Calu3 (cell line): Measurements from ENCODE around the gene HSPA12B. TPM values are rescaled to one million over a fixed set of nuclear protein-coding genes. Genes with fewer than 3 reads are reported as not detected.
A peak's percentile ranks its signal among the peaks of the same experiment; 100 is the strongest.

Experiments used
- BruUV-seq: library from RNA; stranded (reverse); fragments of 400-500 nt; replicated peaks from 2 replicates; lab custom pipeline; 2021; lab: Mats Ljungman, UMichigan
- CTCF ChIA-PET: fragments of 300-600 bp; sonication (Branson Sonifier 250); formaldehyde crosslinking; loops from one replicate; lab custom pipeline; 2022; ENCODE audit warnings: antibody characterized with exemption; lab: Charles Lee
- DNase-seq: peaks from one replicate; pipeline ENCODE4 v3.0.0; 2022
- H3K27ac Mint-ChIP-seq: one replicate; pipeline ENCODE4 v1.8.0; 2022; ENCODE audit warnings: mixed read lengths; ENCODE audit not compliant: unreplicated experiment
- H3K27me3 Mint-ChIP-seq: one replicate; pipeline ENCODE4 v1.8.0; 2022; ENCODE audit warnings: mixed read lengths; ENCODE audit not compliant: unreplicated experiment
- H3K36me3 Mint-ChIP-seq: one replicate; pipeline ENCODE4 v1.8.0; 2022; ENCODE audit warnings: mild to moderate bottlenecking, moderate library complexity, mixed read lengths; ENCODE audit not compliant: insufficient read depth, unreplicated experiment
- H3K4me1 Mint-ChIP-seq: one replicate; pipeline ENCODE4 v1.8.0; 2022; ENCODE audit warnings: mild to moderate bottlenecking, low read depth, mixed read lengths; ENCODE audit not compliant: unreplicated experiment
- H3K4me3 Mint-ChIP-seq: one replicate; pipeline ENCODE4 v1.8.0; 2022; ENCODE audit warnings: mild to moderate bottlenecking, low read depth, moderate library complexity, mixed read lengths; ENCODE audit not compliant: unreplicated experiment
- H3K9me3 Mint-ChIP-seq: one replicate; pipeline ENCODE4 v1.8.0; 2022; ENCODE audit warnings: low read depth, mixed read lengths; ENCODE audit not compliant: unreplicated experiment
- intact Hi-C: fragments of 100-400 bp; cut with micrococcal nuclease; formaldehyde crosslinking; loops from one replicate; pipeline ENCODE4 v1.10.0; 2022; ENCODE audit not compliant: unreplicated experiment
- total RNA-seq: library from RNA; stranded (reverse); gene quantifications from 2 replicates; pipeline ENCODE4 v1.2.3, GENCODE V29; 2022
- TF ChIP-seq, protein P1 (sequence below): fragments of 200-600 bp; IDR thresholded peaks from one replicate; pipeline ENCODE4 v1.8.0; 2022; ENCODE audit warnings: antibody characterized with exemption; ENCODE audit not compliant: unreplicated experiment

HSPA12B gene
- total RNA-seq, 1 experiment from 2014 or later = not detected

GRCh38 chr20:3710011-3710466, 22.4 kb upstream of the HSPA12B start:
- Mint-ChIP-seq H3K27ac (no peak overlapping the region), H3K27me3 (peaks cover 28% of the 10 kb centered on the region), H3K4me1 (no peaks in the 10 kb centered on the region), H3K9me3 (no peaks in the 10 kb centered on the region), H3K36me3 (peaks cover 3% of the 10 kb centered on the region), H3K4me3 (no peak overlapping the region)
- BruUV-seq = no TSS peak
- intact Hi-C loops = no loop called here
- CTCF ChIA-PET = interaction anchor here (0.5 to 1.7 kb wide), 5 partner anchors 11 to 619 kb away, joined by 3 to 9 read pairs (median 5); no protein-coding TSS in a partner anchor
- TF ChIP-seq, protein P1, sequence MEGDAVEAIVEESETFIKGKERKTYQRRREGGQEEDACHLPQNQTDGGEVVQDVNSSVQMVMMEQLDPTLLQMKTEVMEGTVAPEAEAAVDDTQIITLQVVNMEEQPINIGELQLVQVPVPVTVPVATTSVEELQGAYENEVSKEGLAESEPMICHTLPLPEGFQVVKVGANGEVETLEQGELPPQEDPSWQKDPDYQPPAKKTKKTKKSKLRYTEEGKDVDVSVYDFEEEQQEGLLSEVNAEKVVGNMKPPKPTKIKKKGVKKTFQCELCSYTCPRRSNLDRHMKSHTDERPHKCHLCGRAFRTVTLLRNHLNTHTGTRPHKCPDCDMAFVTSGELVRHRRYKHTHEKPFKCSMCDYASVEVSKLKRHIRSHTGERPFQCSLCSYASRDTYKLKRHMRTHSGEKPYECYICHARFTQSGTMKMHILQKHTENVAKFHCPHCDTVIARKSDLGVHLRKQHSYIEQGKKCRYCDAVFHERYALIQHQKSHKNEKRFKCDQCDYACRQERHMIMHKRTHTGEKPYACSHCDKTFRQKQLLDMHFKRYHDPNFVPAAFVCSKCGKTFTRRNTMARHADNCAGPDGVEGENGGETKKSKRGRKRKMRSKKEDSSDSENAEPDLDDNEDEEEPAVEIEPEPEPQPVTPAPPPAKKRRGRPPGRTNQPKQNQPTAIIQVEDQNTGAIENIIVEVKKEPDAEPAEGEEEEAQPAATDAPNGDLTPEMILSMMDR = no peak
- DNase-seq = no peak

GRCh38 chr20:3710703-3711483, 21.6 kb upstream of the HSPA12B start:
- Mint-ChIP-seq H3K27ac (no peak overlapping the region), H3K36me3 (peaks cover 3% of the 10 kb centered on the region), H3K9me3 (no peaks in the 10 kb centered on the region), H3K4me1 (no peaks in the 10 kb centered on the region), H3K27me3 (peaks cover 28% of the 10 kb centered on the region), H3K4me3 (no peak overlapping the region)
- TF ChIP-seq, protein P1 = peak; percentile 86
- CTCF ChIA-PET = interaction anchor here (0.5 to 1.7 kb wide), 10 partner anchors 9 to 657 kb away, joined by 3 to 9 read pairs (median 4); no protein-coding TSS in a partner anchor
- BruUV-seq = no TSS peak
- peak; percentile 74 for DNase-seq
- intact Hi-C loops = no loop called here

DNA sequence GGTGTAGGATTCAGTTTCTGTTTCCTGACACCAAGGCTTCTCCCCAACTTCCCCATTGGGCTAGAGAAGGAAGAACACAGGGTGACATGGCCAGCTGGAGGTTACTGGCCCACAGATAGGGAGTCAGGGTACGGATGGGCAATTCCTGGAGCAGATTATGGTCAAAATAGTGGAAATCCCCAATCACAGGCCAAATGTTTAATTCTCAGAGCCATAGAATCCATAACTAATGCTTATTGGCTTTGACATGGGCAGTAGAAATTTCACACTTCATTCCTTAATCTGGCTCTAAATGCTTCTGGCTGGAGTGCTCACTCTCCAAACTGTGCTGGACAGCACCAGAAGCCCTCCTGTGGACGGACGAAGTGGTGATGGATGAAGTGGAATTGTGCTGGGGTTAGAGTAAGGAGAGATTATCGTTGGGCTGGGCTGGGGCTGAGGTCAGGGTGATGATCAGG, 21.0 kb upstream of the HSPA12B start:
- no peaks in the 10 kb centered on the region for H3K4me1 Mint-ChIP-seq
- peaks cover 28% of the 10 kb centered on the region for H3K27me3 Mint-ChIP-seq
- no peak for DNase-seq
- CTCF ChIA-PET = interaction anchor here (0.7 to 1.7 kb wide), 8 partner anchors 8 to 658 kb away, joined by 3 to 9 read pairs (median 4); no protein-coding TSS in a partner anchor
- TF ChIP-seq, protein P1 = no peak
- no peaks in the 10 kb centered on the region for H3K9me3 Mint-ChIP-seq
- intact Hi-C loops = no loop called here
- H3K4me3 Mint-ChIP-seq = no peak overlapping the region
- H3K36me3 Mint-ChIP-seq = peaks cover 3% of the 10 kb centered on the region
- H3K27ac Mint-ChIP-seq = no peak overlapping the region
- no TSS peak for BruUV-seq

DNA sequence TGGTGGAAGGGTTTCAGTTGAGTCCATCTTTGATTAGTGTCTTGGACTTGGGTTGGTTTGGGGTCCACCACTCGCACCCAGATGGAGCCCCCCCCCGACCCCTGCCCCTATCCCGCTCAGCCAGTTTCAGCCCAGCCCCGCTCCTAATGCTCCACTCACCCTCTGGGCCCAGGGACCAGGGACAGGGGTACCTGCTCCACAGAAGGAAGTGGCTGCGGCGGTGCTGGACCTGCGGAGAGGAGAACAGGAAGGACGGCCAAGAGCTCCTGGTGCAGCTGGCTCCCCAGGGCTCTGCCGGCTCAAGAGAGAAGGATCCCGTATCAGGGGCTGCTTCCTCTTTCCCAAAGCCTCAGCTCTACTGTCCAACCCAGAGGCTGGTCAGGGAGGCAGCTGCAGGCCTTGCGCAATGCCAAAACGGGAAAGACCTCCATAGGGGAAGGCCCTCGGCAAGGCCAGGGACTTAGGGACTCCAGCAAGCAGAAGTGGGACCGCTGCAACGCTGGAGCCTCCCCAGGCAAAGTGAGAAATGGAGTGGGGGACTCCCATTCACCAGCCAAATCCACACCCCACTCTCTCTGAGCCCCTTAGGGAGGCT, 20.1 kb upstream of the HSPA12B start, which contains the start of gene SIGLEC1:
TSS of gene SIGLEC1 (minus strand) at position 322 of the 595 bp plus-strand sequence. CDS start 5,472 bp downstream, outside the sequence.
- Mint-ChIP-seq H3K4me3 (no peak within 1 kb of the TSS), H3K4me1 (no peaks in the 10 kb centered on the region), H3K9me3 (no peaks in the 10 kb centered on the region), H3K27me3 (peaks cover 24% of the 10 kb centered on the region), H3K36me3 (peaks cover 3% of the 10 kb centered on the region), H3K27ac (no peak within 1 kb of the TSS)
- intact Hi-C loops = no loop called here
- CTCF ChIA-PET = no interaction called here
- BruUV-seq = no TSS peak
- no peak for DNase-seq
- TF ChIP-seq, protein P1 = no peak
